ENCODE results near the gene NRGN. TPM values are rescaled to one million over a fixed set of nuclear protein-coding genes. Genes with fewer than 3 reads are reported as not detected.

The NRGN gene
- total and polyA plus RNA-seq, 2 experiments from 2014 or later: 0.23 to 0.32 TPM

DNA sequence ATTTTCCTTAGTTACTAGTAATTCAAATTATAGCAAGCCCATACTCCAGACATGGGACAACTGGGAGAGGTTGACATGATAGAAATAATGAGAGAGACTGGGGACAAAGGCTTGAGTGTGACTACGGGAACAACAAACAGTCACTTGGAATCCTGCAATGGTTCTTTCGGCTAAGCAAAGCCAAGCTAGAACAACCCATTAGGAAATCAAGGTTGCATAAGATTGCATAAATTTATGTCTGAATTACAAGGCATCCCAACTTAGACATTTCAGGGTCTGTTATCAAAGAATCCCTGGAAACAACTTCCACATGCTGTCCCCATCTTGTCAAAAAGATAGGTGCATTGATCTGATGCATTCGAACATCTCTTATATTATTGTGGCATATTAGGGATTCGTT is 10.2 kb upstream of the NRGN start:
- peaks cover 25% of the 10 kb centered on the region for H3K27me3 ChIP-seq (replicated peaks; ENCODE audit: insufficient read depth)

DNA sequence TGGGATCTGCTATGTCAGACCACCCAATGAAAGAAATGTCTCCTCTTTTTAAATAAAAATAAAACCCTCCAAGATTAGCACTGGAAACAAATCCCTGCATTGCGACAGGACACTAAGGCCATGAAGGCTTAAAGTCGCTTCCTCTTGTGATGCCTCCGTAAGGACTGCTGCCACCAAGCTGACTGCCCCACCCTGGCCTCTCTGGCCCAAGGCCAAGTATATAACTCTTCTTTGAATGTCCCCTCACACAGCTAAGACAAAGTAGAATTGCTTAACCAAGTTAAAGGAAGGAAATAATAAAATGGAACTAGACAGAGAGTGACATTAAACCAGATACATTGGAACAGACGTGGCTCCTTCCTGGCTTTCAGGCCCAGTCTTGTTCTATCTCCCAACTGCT is 7.5 kb upstream of the NRGN start:
- Histone ChIP-seq H3K36me3 (ENCODE audit: low read depth) (no peaks in the 10 kb centered on the region), H3K27ac (no peak overlapping the region), H3F3A (ENCODE audit: insufficient read depth) (no peaks in the 10 kb centered on the region), H3K79me2 (ENCODE audit: insufficient read depth) (no peaks in the 10 kb centered on the region), H3K4me2 (ENCODE audit: unreplicated experiment) (no peak overlapping the region), H3K9me2 (ENCODE audit: insufficient read depth) (no peaks in the 10 kb centered on the region), H3K4me1 (ENCODE audit: insufficient read depth) (no peaks in the 10 kb centered on the region), H2AFZ (no peak overlapping the region), H4K20me1 (ENCODE audit: insufficient read depth) (no peaks in the 10 kb centered on the region), H3K4me3 (no peak overlapping the region), H3K9me3 (ENCODE audit: low read depth) (no peaks in the 10 kb centered on the region), H3K9ac (no peak overlapping the region), H3K27me3 (replicated peaks; ENCODE audit: insufficient read depth) (peaks cover 28% of the 10 kb centered on the region; the same call in 1 of the 2 replicates)
- in situ Hi-C loops (cut with MboI): no loop called here
- DNase-seq: no peak
- TF ChIP-seq EZH2 (IDR thresholded peaks at IDR 0.05; ENCODE audit: insufficient read depth, poor library complexity, severe bottlenecking): no peak
- no peak for TF ChIP-seq EZH2phosphoT487 (IDR thresholded peaks at IDR 0.05; ENCODE audit: insufficient read depth, low read depth)
- 75 to 78% methylated on average over 4 of the region's 4 CpGs for WGBS, 2 experiments (ENCODE audit: low coverage in 1 of 2, low lambda C conversion rate in 2 of 2, missing lambda C conversion rate in 2 of 2)

More for the DNA sequence above, 10.2 kb upstream of the NRGN start:
- H3K4me2 ChIP-seq (ENCODE audit: unreplicated experiment): no peak overlapping the region
- DNase-seq: no peak
- H3K36me3 ChIP-seq (ENCODE audit: low read depth): no peaks in the 10 kb centered on the region
- TF ChIP-seq EZH2phosphoT487 (IDR thresholded peaks at IDR 0.05; ENCODE audit: insufficient read depth, low read depth): no peak
- TF ChIP-seq EZH2 (IDR thresholded peaks at IDR 0.05; ENCODE audit: insufficient read depth, poor library complexity, severe bottlenecking): no peak
- H3K9ac ChIP-seq: no peak overlapping the region
- in situ Hi-C loops (cut with MboI): no loop called here
- H3K9me2 ChIP-seq (ENCODE audit: insufficient read depth): no peaks in the 10 kb centered on the region
- H3K4me1 ChIP-seq (ENCODE audit: insufficient read depth): peaks cover 5% of the 10 kb centered on the region; the same call in 1 of the 2 replicates
- no peaks in the 10 kb centered on the region for H3F3A ChIP-seq (ENCODE audit: insufficient read depth)
- 70 to 76% methylated on average over 4 of the region's 4 CpGs for WGBS, 2 experiments (ENCODE audit: low coverage in 1 of 2, low lambda C conversion rate in 2 of 2, missing lambda C conversion rate in 2 of 2)
- H2AFZ ChIP-seq: no peak overlapping the region
- no peaks in the 10 kb centered on the region for H3K9me3 ChIP-seq (ENCODE audit: low read depth)
- no peak overlapping the region for H3K27ac ChIP-seq
- H3K4me3 ChIP-seq: no peak overlapping the region
- no peaks in the 10 kb centered on the region for H3K79me2 ChIP-seq (ENCODE audit: insufficient read depth)
- no peaks in the 10 kb centered on the region for H4K20me1 ChIP-seq (ENCODE audit: insufficient read depth)

DNA sequence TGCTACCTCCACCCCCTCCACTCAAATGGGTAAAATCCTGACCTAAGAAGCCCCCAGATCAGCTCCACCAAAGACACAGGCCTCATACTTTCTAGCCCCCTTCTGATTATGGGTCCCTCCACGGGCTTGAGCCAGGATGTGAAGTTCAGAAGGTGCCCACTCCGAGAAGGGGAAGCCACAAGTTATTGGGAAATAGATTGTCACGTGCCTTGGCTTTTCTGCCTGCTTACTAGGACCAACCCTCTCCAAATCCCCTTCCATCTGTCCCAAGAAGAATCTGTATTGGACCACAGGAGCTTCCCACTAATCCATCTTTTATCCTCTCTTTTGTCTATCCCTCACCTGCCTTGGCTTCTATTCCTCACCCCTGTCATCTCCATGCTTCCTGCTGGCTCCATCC is 3.0 kb upstream of the NRGN start:
- no peak overlapping the region for H3K27ac ChIP-seq
- H2AFZ ChIP-seq: no peak overlapping the region
- H3K4me1 ChIP-seq (ENCODE audit: insufficient read depth): no peaks in the 10 kb centered on the region
- H3K4me2 ChIP-seq (ENCODE audit: unreplicated experiment): no peak overlapping the region
- H3K36me3 ChIP-seq (ENCODE audit: low read depth): no peaks in the 10 kb centered on the region
- no peak overlapping the region for H3K9ac ChIP-seq
- no peaks in the 10 kb centered on the region for H3K9me2 ChIP-seq (ENCODE audit: insufficient read depth)
- no peaks in the 10 kb centered on the region for H3K79me2 ChIP-seq (ENCODE audit: insufficient read depth)
- no peaks in the 10 kb centered on the region for H3F3A ChIP-seq (ENCODE audit: insufficient read depth)
- H3K27me3 ChIP-seq (replicated peaks; ENCODE audit: insufficient read depth): peaks cover 26% of the 10 kb centered on the region
- in situ Hi-C loops (cut with MboI): no loop called here
- H4K20me1 ChIP-seq (ENCODE audit: insufficient read depth): no peaks in the 10 kb centered on the region
- 34 to 37% methylated on average over 3 of the region's 3 CpGs for WGBS, 2 experiments (ENCODE audit: low coverage in 1 of 2, low lambda C conversion rate in 2 of 2, missing lambda C conversion rate in 2 of 2)
- TF ChIP-seq EZH2 (IDR thresholded peaks at IDR 0.05; ENCODE audit: insufficient read depth, poor library complexity, severe bottlenecking) (no peak), EZH2phosphoT487 (IDR thresholded peaks at IDR 0.05; ENCODE audit: insufficient read depth, low read depth) (no peak)
- no peaks in the 10 kb centered on the region for H3K9me3 ChIP-seq (ENCODE audit: low read depth)
- no peak for DNase-seq
- no peak overlapping the region for H3K4me3 ChIP-seq

DNA sequence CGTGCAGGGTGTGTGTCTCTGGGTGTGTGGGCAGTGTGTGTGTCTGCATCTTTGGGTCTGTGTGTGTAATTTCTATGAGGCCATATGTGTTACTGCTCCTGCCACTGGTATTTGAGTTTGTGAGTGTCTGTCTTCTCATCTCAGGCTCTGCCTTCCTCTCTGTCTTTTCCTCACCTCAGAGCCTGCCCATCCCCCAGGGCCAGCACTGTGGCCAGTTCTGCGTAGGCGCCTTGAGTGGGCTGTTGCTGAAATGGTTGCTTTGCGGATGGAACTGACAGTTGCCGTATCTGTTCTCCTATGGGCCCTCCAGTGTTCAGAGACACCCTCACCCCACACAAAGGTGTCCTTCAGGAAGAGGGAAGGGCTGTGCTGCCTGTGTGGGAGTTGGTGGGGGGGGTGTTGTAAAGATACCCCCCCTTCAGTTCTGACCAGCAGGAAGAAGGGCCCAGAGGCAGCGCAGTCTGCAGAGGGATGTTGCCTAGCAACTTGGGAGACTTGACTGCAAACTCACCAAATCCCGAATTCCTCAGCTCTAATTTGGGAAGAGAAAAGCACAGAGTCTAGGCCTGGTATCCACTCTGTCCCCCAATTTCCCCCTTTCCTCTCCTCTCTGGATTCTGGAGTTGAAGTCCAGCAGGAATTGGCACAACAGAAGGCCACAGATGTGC is 2.0 kb upstream of the NRGN start:
- no peak for TF ChIP-seq EZH2 (IDR thresholded peaks at IDR 0.05; ENCODE audit: insufficient read depth, poor library complexity, severe bottlenecking)
- no peak for TF ChIP-seq EZH2phosphoT487 (IDR thresholded peaks at IDR 0.05; ENCODE audit: insufficient read depth, low read depth)
- H3K27me3 ChIP-seq (replicated peaks; ENCODE audit: insufficient read depth): peaks cover 34% of the 10 kb centered on the region
- no peaks in the 10 kb centered on the region for H4K20me1 ChIP-seq (ENCODE audit: insufficient read depth)
- in situ Hi-C loops (cut with MboI): no loop called here
- H3K4me1 ChIP-seq (ENCODE audit: insufficient read depth): no peaks in the 10 kb centered on the region
- H3K79me2 ChIP-seq (ENCODE audit: insufficient read depth): no peaks in the 10 kb centered on the region
- no peak overlapping the region for H3K4me2 ChIP-seq (ENCODE audit: unreplicated experiment)
- no peaks in the 10 kb centered on the region for H3K9me2 ChIP-seq (ENCODE audit: insufficient read depth)
- no peaks in the 10 kb centered on the region for H3K9me3 ChIP-seq (ENCODE audit: low read depth)
- no peaks in the 10 kb centered on the region for H3F3A ChIP-seq (ENCODE audit: insufficient read depth)
- H3K36me3 ChIP-seq (ENCODE audit: low read depth): no peaks in the 10 kb centered on the region
- no peak overlapping the region for H3K4me3 ChIP-seq
- H2AFZ ChIP-seq: no peak overlapping the region
- WGBS, 2 experiments (ENCODE audit: low coverage in 1 of 2, low lambda C conversion rate in 2 of 2, missing lambda C conversion rate in 2 of 2): 74 to 75% methylated on average over 7 of the region's 7 CpGs
- DNase-seq: no peak
- H3K9ac ChIP-seq: no peak overlapping the region
- no peak overlapping the region for H3K27ac ChIP-seq
